GM10847 (cell line): Measurements from ENCODE around the gene CCT4.

Experiments
- POLR2A ChIP-seq: IDR thresholded peaks from 2 replicates; pipeline ENCODE4 v1.6.1; 2011; ENCODE audit not compliant: insufficient read length; ENCODE audit errors: extremely low read depth

CCT4 gene

DNA sequence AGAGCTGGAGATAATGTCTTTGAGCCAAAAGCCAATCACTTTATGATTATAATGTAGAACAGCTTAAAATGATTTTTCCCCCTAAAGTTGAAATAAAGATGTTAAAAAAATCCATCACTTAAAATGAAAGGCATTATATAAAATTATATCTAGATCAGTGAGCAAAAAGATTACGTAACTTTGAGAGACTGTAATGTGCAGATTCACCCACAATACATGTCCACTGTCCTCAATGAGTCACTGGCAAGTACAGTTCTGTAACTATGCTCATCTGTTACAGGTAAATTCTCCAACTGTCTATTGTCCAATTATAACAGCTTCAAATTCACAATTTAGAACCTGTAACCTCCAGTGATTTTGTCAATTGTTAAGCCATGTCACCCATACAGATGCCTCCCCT, 53.6 kb downstream of the CCT4 start:
- TF ChIP-seq POLR2A, result no peak

GRCh38 chr2:61833971-61834370, 54.5 kb downstream of the CCT4 start:
- TF ChIP-seq POLR2A, result no peak

GRCh38 chr2:61832183-61832841, 56.1 kb downstream of the CCT4 start:
- no peak for TF ChIP-seq POLR2A

- no peak for TF ChIP-seq POLR2A
These were observed 66.2 kb downstream of the CCT4 start for GRCh38 chr2:61822255-61822654.
